ENCODE data around the gene CDH23.

DNA sequence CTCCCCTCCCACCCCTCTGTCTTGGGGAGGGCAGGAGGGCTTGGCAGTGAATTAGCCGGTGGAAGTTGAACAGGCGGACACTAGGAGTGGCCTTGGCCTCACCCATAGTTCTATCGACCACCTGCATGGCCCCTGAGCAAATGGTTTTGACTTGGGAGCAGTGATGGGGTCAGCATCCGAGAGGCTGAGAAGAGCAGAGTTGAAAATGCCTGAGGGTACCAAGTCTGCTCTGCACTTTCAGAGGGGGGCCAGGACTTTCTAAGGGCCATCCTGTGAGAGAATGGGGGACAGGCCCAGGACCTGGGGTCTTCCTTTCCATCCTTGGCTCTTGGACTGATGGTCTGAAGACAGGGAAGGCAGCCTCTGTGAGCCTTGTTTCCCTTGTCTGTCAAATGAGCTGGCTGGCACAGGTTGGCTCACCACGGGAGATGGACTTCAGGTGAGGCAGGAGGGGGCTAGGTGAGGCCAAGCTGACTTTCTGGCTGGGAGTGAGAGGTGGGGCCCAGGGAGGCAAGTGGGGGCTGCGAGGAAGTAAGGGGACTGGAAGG lies 29.4 kb downstream of the CDH23 start:
- TF ChIP-seq, protein P1, sequence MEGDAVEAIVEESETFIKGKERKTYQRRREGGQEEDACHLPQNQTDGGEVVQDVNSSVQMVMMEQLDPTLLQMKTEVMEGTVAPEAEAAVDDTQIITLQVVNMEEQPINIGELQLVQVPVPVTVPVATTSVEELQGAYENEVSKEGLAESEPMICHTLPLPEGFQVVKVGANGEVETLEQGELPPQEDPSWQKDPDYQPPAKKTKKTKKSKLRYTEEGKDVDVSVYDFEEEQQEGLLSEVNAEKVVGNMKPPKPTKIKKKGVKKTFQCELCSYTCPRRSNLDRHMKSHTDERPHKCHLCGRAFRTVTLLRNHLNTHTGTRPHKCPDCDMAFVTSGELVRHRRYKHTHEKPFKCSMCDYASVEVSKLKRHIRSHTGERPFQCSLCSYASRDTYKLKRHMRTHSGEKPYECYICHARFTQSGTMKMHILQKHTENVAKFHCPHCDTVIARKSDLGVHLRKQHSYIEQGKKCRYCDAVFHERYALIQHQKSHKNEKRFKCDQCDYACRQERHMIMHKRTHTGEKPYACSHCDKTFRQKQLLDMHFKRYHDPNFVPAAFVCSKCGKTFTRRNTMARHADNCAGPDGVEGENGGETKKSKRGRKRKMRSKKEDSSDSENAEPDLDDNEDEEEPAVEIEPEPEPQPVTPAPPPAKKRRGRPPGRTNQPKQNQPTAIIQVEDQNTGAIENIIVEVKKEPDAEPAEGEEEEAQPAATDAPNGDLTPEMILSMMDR (conservative IDR thresholded peaks at IDR 0.05; ENCODE audit: low read depth, low read length) = no peak
- TF ChIP-seq EZH2phosphoT487 (IDR thresholded peaks at IDR 0.05; ENCODE audit: borderline replicate concordance, low read length) = no peak
